Suprapubic skin (tissue), 4 donors: Measurements from ENCODE around the gene SPARC.

Experiments used
- CTCF ChIP-seq, 2 donors: fragments of 200-600 bp in 1 of 2; fragments of 450-650 bp in 1 of 2; sonication (generic) in 1 of 2; IDR thresholded peaks; one replicate each; pipeline ENCODE4 v1.5.1; 2016 to 2019; ENCODE audit warnings: antibody characterized with exemption in 2 of 2, mild to moderate bottlenecking in 1 of 2, moderate library complexity in 1 of 2
- EP300 ChIP-seq: sonication (generic); formaldehyde crosslinking; IDR thresholded peaks from one replicate; pipeline ENCODE4 v1.6.1; 2017; ENCODE audit warnings: antibody characterized with exemption
- POLR2A ChIP-seq, 2 donors: fragments of 450-650 bp; IDR thresholded peaks; one replicate each; pipeline ENCODE4 v1.6.1; 2017; ENCODE audit warnings: antibody characterized with exemption in 2 of 2, mild to moderate bottlenecking in 2 of 2, moderate library complexity in 2 of 2
- POLR2AphosphoS5 ChIP-seq, 3 donors: sonication (generic); formaldehyde crosslinking; IDR thresholded peaks; one replicate each; pipeline ENCODE4 v1.6.1; 2017; ENCODE audit warnings: antibody characterized with exemption in 3 of 3

GRCh38 chr5:151697452-151697851 is 10.7 kb upstream of the SPARC start:
- TF ChIP-seq POLR2A (IDR thresholded peaks at IDR 0.05) (no peak), CTCF (IDR thresholded peaks at IDR 0.05) (no peak), POLR2AphosphoS5 (IDR thresholded peaks at IDR 0.05) (no peak), EP300 (no peak)
